ENCODE results near the gene FTO. TPM values are rescaled to one million over a fixed set of nuclear protein-coding genes. Genes with fewer than 3 reads are reported as not detected.

FTO gene
- total and polyA plus RNA-seq, 2 of the 8 experiments (the other 6 are each of a cell fraction or from before 2014, with no cell fraction given): 34.5 to 59.8 TPM

DNA sequence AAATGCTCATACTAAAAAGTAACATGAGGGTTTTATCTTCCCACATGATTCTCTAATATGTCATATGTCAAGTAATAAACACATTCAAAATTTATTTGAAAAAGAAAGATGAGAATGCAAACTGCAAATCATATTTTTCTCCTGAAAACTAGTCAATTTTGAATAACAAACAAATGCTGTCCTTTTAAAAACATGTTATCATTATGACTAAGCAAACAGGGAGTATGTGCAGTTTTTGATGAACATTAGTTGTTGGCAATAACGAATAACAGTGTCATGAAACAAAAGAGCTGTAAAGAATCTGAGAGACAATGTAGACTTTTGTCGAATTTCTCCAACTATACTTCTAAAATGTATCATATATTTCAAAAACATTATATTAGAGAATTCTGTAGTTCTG lies 35.1 kb upstream of the FTO start:
- no peak overlapping the region for H3K9ac ChIP-seq (replicated peaks in 1 of 4; ENCODE audit: extremely low read depth in 1 of 4, low read depth in 3 of 4, low read length in 3 of 4)
- DNase-seq (ENCODE audit: low read depth in 1 of 2, low spot score in 2 of 2) (no peak), FAIRE-seq (no peak)
- no peaks in the 10 kb centered on the region for H3K27me3 ChIP-seq (replicated peaks in 1 of 4; ENCODE audit: control insufficient read depth in 3 of 4, extremely low read depth in 1 of 4, insufficient read depth in 3 of 4, low read length in 3 of 4)
- H3K79me2 ChIP-seq (ENCODE audit: control insufficient read depth in 1 of 2, insufficient read depth in 2 of 2, low read length in 2 of 2): no peaks in the 10 kb centered on the region
- POLR2A ChIA-PET (ENCODE audit: partially characterized antibody): no interaction called here
- H3K79me1 ChIP-seq (ENCODE audit: low read depth, low read length): no peaks in the 10 kb centered on the region
- no peak overlapping the region for H3K18ac ChIP-seq (ENCODE audit: extremely low read depth, low read length)
- H2BK12ac ChIP-seq (ENCODE audit: low read depth, low read length): no peak overlapping the region
- H4K5ac ChIP-seq (ENCODE audit: insufficient read length, low read depth, low read length): no peak overlapping the region
- no peaks in the 10 kb centered on the region for H3K9me3 ChIP-seq (ENCODE audit: insufficient read depth in 2 of 2, low read depth in 1 of 2, low read length in 1 of 2)
- H3K4ac ChIP-seq (replicated peaks; ENCODE audit: insufficient read length, low read depth, low read length): no peak overlapping the region
- no peak overlapping the region for H2BK20ac ChIP-seq (ENCODE audit: low read length)
- no peak overlapping the region for H2AFZ ChIP-seq (ENCODE audit: low read length)
- no peak overlapping the region for H3K4me3 ChIP-seq (ENCODE audit: extremely low read depth in 1 of 4, insufficient read depth in 2 of 4, low read depth in 3 of 4, low read length in 4 of 4)
- H4K8ac ChIP-seq (ENCODE audit: extremely low read depth, insufficient read depth, low read length): no peak overlapping the region
- no peaks in the 10 kb centered on the region; a peak in 1 of 7 replicates for H3K4me1 ChIP-seq (replicated peaks in 1 of 4; ENCODE audit: control insufficient read depth in 3 of 4, insufficient read depth in 4 of 4, low read length in 3 of 4)
- H2BK120ac ChIP-seq (replicated peaks; ENCODE audit: low read depth, low read length): no peak overlapping the region
- TF ChIP-seq TAF1 (IDR thresholded peaks at IDR 0.05; ENCODE audit: low read depth, low read length): no peak
- no peak for TF ChIP-seq BACH1 (IDR thresholded peaks at IDR 0.05; ENCODE audit: low read length)
- no peak for TF ChIP-seq BCL11A (IDR thresholded peaks at IDR 0.05; ENCODE audit: low read depth in 2 of 2, low read length in 2 of 2)
- TF ChIP-seq, protein P1, sequence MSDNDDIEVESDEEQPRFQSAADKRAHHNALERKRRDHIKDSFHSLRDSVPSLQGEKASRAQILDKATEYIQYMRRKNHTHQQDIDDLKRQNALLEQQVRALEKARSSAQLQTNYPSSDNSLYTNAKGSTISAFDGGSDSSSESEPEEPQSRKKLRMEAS (IDR thresholded peaks at IDR 0.05): no peak
- no peak for TF ChIP-seq EP300 (IDR thresholded peaks at IDR 0.05; ENCODE audit: borderline replicate concordance in 1 of 2, low read depth in 2 of 2, low read length in 2 of 2)
- TF ChIP-seq TCF12 (IDR thresholded peaks at IDR 0.05; ENCODE audit: low read depth, low read length): no peak
- no peak for TF ChIP-seq MAFK (IDR thresholded peaks at IDR 0.05; ENCODE audit: low read depth, low read length)
- TF ChIP-seq TAF7 (optimal IDR thresholded peaks at IDR 0.05; ENCODE audit: borderline replicate concordance, low read depth, low read length): no peak
- TF ChIP-seq SRF (IDR thresholded peaks at IDR 0.05; ENCODE audit: low read depth, low read length): no peak
- no peak for TF ChIP-seq SIRT6 (IDR thresholded peaks at IDR 0.05; ENCODE audit: low read length)
- no peak for TF ChIP-seq POLR2AphosphoS5 (IDR thresholded peaks at IDR 0.05; ENCODE audit: low read depth, low read length)
- TF ChIP-seq CTCF (IDR thresholded peaks at IDR 0.05; ENCODE audit: control extremely low read depth in 1 of 3, insufficient read depth in 1 of 3, low read depth in 1 of 3, low read length in 3 of 3): no peak
- no peaks in the 10 kb centered on the region for H3K23me2 ChIP-seq (ENCODE audit: low read depth, low read length)
- WGBS, 2 experiments (ENCODE audit: extremely low coverage in 1 of 2, insufficient coverage in 1 of 2, insufficient read length in 1 of 2, insufficient replicate concordance in 2 of 2, low coverage in 1 of 2, low lambda C conversion rate in 2 of 2, missing lambda C conversion rate in 1 of 2): 73% methylated on average over 2 of the region's 2 CpGs; no CpG with 5 or more reads in 1 of the 2 experiments
- H4K91ac ChIP-seq (replicated peaks; ENCODE audit: insufficient read length, low read length): no peak overlapping the region
- no peaks in the 10 kb centered on the region for H4K20me1 ChIP-seq (replicated peaks in 1 of 2; ENCODE audit: control insufficient read depth in 1 of 2, insufficient read depth in 2 of 2, low read length in 2 of 2)
- no peak overlapping the region for H2BK5ac ChIP-seq (ENCODE audit: low read depth, low read length)
- H3K56ac ChIP-seq (replicated peaks; ENCODE audit: insufficient read length, low read depth, low read length): no peak overlapping the region
- CTCF ChIA-PET (ENCODE audit: partially characterized antibody): no interaction called here
- no peak overlapping the region for H3K27ac ChIP-seq (ENCODE audit: low read depth, low read length)
- no peak overlapping the region for H2BK15ac ChIP-seq (ENCODE audit: low read length)
- H3K14ac ChIP-seq (ENCODE audit: insufficient read length): no peak overlapping the region
- H3K4me2 ChIP-seq (ENCODE audit: insufficient read depth in 1 of 2, low read depth in 2 of 2, low read length in 2 of 2): no peak overlapping the region
- H2AK5ac ChIP-seq (ENCODE audit: low read depth, low read length): no peak overlapping the region
- no peak overlapping the region for H3K23ac ChIP-seq (ENCODE audit: insufficient read length)
- H3K36me3 ChIP-seq (ENCODE audit: control insufficient read depth in 2 of 4, insufficient read depth in 4 of 4, low read length in 3 of 4): no peaks in the 10 kb centered on the region

Data from H1 (cell line).